Psoas muscle (tissue), 8 donors: Measurements from ENCODE around the gene SLC16A1. TPM values are rescaled to one million over a fixed set of nuclear protein-coding genes. Genes with fewer than 3 reads are reported as not detected.
"Not testable (repeated sequence)": the region's sequence is repeated elsewhere in the genome, so short reads cannot be mapped to it uniquely, and the experiment has no call there.

ENCODE experiments used
- ATAC-seq, 4 donors: fragments of 200-7000 bp; cut with Tn5 transposase; one replicate each; pipeline ENCODE4 v1.9.1; 2020; ENCODE audit warnings: moderate library complexity in 3 of 4, mild to moderate bottlenecking in 2 of 4
- DNase-seq, 2 donors: peaks; one replicate each; pipeline ENCODE4 v3.0.0-alpha.2; 2020
- H3K27ac ChIP-seq: fragments of 200-600 bp; one replicate; pipeline ENCODE4 v1.8.0; 2022
- H3K27me3 ChIP-seq, 3 donors: fragments of 200-600 bp in 1 of 3; one replicate each; pipeline versions ENCODE4 v1.6.1 to v1.8.0; 2013 to 2022; ENCODE audit warnings: low read length in 2 of 3, mild to moderate bottlenecking in 2 of 3, moderate library complexity in 1 of 3; ENCODE audit not compliant: insufficient read depth in 3 of 3
- H3K36me3 ChIP-seq, 2 donors: fragments of 200-600 bp in 1 of 2; one replicate each; pipeline versions ENCODE4 v1.6.1 to v1.8.0; 2013 to 2022; ENCODE audit warnings: low read depth in 1 of 2, mild to moderate bottlenecking in 1 of 2, moderate library complexity in 1 of 2; ENCODE audit not compliant: insufficient read depth in 1 of 2
- H3K4me1 ChIP-seq: fragments of 200-600 bp; one replicate; pipeline ENCODE4 v1.8.0; 2022
- H3K4me3 ChIP-seq: fragments of 200-600 bp; one replicate; pipeline ENCODE4 v1.8.0; 2022; ENCODE audit warnings: mild to moderate bottlenecking
- H3K9me3 ChIP-seq: fragments of 200-600 bp; one replicate; pipeline ENCODE4 v1.8.0; 2022
- CTCF ChIP-seq: fragments of 200-600 bp; IDR thresholded peaks from one replicate; pipeline ENCODE4 v1.8.0; 2022; ENCODE audit warnings: antibody characterized with exemption
- WGBS, 3 donors: extraction: QIAGEN DNeasy Blood & Tissue Kit; methylation state at CpG; one replicate each; pipeline versions ENCODE4 v1.1.6 to v1.1.7; 2013; 5-methylcytosine and 5-hydroxymethylcytosine counted together
- intact Hi-C, 2 donors: fragments of 100-400 bp; cut with DNase I; formaldehyde crosslinking; loops; one replicate each; pipeline versions ENCODE4 v1.11.0 to v1.14.2; 2022
- polyA plus RNA-seq, 3 donors: library from polyadenylated mRNA; stranded (reverse); fragments of 200-250 nt; gene quantifications; one replicate each; pipeline ENCODE4 v1.2.3, GENCODE V29; 2013
- total RNA-seq, 4 donors: library from RNA; stranded (reverse); fragmentation: NEBNext Ultra II Directional in 2 of 4; extraction: Animal tissue kit (Norgen Biotek cat#: 25700) in 2 of 4; gene quantifications; one replicate each; pipeline versions ENCODE4 v1.2.1 to v1.2.4, GENCODE V29; 2021 to 2023
- donor health status: healthy with polysubstance abuse.
- donor health status: DM: no; HTN: no; CAD: no; lungs with moderate emphysema.
- donor health status: Bipolar disorder and iron deficiency.
- donor health status: healthy.
- donor health status: DM: yes; HTN: yes; CAD: no.
- donor health status: DM: no; HTN: no; CAD: no.
- donor health status: DM: no; HTN: no; CAD: no.
- donor health status: DM: yes; HTN: yes; CAD: no.

Gene SLC16A1
- total and polyA plus RNA-seq, 7 donors: 23.9 to 78.9 (median 51.3) TPM

GRCh38 chr1:112998592-112999235 is 42.7 kb upstream of the SLC16A1 start:
- TF ChIP-seq CTCF: no peak
- Histone ChIP-seq H3K4me1 (peaks cover 47% of the 10 kb centered on the region), H3K36me3 (no peaks in the 10 kb centered on the region), H3K9me3 (no peaks in the 10 kb centered on the region), H3K27me3 (no peaks in the 10 kb centered on the region), H3K4me3 (peak overlapping the region; percentile 1), H3K27ac (peak overlapping the region; percentile 81)
- DNase-seq (peak; percentile 51 to 79), ATAC-seq (peak; percentile 73 to 82 (median 78))
- intact Hi-C loops: loop anchor here (2.0 to 5.0 kb wide), 2 partner anchors 41 to 44 kb away; partner anchors contain the start of gene SLC16A1 (in 1 of the 2)
- 18 to 22% (median 18%) methylated on average over 7 of the region's 7 CpGs for WGBS, 3 donors

- ATAC-seq (peak; percentile 47 to 64 (median 60)), DNase-seq (no peak)
- H3K27ac ChIP-seq: peak overlapping the region; percentile 81
- H3K4me1 ChIP-seq: peaks cover 54% of the 10 kb centered on the region
- intact Hi-C loops: loop anchor here (2.0 to 5.0 kb wide), 2 partner anchors 40 to 43 kb away; partner anchors contain the start of gene SLC16A1 (in 1 of the 2)
- WGBS, 3 donors: 41 to 69% (median 45%) methylated on average over 2 of the region's 2 CpGs
- no peaks in the 10 kb centered on the region for H3K9me3 ChIP-seq
- no peak for TF ChIP-seq CTCF
- no peaks in the 10 kb centered on the region for H3K36me3 ChIP-seq
- no peaks in the 10 kb centered on the region for H3K27me3 ChIP-seq
- H3K4me3 ChIP-seq: no peak overlapping the region
Observed at GRCh38 chr1:112997781-112998180, 41.8 kb upstream of the SLC16A1 start.

- WGBS, 3 donors: 30 to 47% (median 41%) methylated on average over 2 of the region's 2 CpGs
- ATAC-seq: peak; percentile 50 to 72 (median 60)
- Histone ChIP-seq H3K36me3 (no peaks in the 10 kb centered on the region), H3K27ac (peak overlapping the region; percentile 81), H3K4me3 (no peak overlapping the region), H3K27me3 (no peaks in the 10 kb centered on the region), H3K4me1 (peaks cover 73% of the 10 kb centered on the region), H3K9me3 (no peaks in the 10 kb centered on the region)
- DNase-seq: no peak
- intact Hi-C loops: loop anchor here in 1 of 2 donors (5.0 kb wide), 1 partner anchor 39 kb away; the partner anchor contains the start of gene SLC16A1
- TF ChIP-seq CTCF: no peak
Observed at GRCh38 chr1:112995890-112996289, 39.9 kb upstream of the SLC16A1 start.

- WGBS, 3 donors: 66 to 87% (median 73%) methylated on average over 9 of the region's 9 CpGs
- H3K27ac ChIP-seq: peak overlapping the region; percentile 81
- ATAC-seq, H3K27me3 ChIP-seq, H3K9me3 ChIP-seq, H3K36me3 ChIP-seq, H3K4me3 ChIP-seq, DNase-seq: not testable (repeated sequence)
- intact Hi-C loops: loop anchor here in 1 of 2 donors (5.0 kb wide), 1 partner anchor 38 kb away; the partner anchor contains the start of gene SLC16A1
- H3K4me1 ChIP-seq: peaks cover 74% of the 10 kb centered on the region
Observed at GRCh38 chr1:112995021-112995420, 39.0 kb upstream of the SLC16A1 start.

GRCh38 chr1:112992780-112993179 is 36.8 kb upstream of the SLC16A1 start:
- Histone ChIP-seq H3K9me3 (no peaks in the 10 kb centered on the region), H3K36me3 (no peaks in the 10 kb centered on the region), H3K4me3 (no peak overlapping the region), H3K27ac (peak overlapping the region; percentile 81), H3K4me1 (peaks cover 57% of the 10 kb centered on the region), H3K27me3 (no peaks in the 10 kb centered on the region)
- WGBS, 3 donors: 33 to 56% (median 38%) methylated on average over 1 of the region's 1 CpG
- no peak for DNase-seq
- TF ChIP-seq CTCF: no peak
- peak; percentile 63 to 72 (median 66) for ATAC-seq
- intact Hi-C loops: no loop called here
